ENCODE measurements around the gene ITGA5.

ITGA5 gene

DNA sequence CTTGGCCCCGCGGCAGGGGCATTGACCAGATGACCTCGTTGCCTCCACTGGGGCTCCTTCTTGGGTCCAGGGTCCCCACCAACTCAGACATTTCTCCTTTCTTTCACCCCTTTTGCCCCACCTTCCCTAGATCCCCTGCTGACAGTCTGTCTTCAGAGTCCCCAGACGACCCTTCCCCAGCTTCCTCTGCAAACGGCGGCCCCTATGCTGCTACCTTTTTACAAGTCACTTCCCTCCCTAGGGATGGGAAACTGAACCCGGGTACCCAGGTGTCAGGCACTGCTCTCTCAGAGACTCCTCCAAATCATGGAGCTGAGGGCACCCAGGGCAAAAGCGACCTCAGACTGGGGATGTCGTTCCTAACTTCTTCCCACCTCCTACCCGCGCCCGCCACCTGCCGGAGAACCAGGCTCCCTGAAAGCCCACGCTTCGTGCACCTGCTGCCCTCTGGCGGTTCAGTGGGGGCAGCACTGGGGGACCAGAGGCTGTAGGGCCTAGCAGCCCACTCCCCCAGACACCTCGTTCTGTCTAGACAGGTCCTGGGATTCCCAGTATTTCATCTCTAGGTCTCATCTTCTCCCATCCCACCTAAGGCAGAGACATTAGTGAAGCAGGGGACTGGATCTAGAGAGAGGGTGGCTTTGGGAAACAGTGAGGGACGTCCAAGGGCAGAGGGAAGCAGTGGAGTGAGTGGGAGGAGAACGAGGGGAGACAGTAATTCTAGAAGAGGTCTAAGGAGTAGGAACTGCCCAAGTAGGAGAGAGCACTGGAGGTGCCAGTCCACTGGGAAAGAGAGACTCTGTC, 39.5 kb downstream of the ITGA5 start:
- Histone ChIP-seq H3K4me3 (replicated peaks; ENCODE audit: low read depth, low read length) (no peak overlapping the region), H3K36me3 (ENCODE audit: control insufficient read depth, insufficient read depth, low read length) (no peaks in the 10 kb centered on the region; the same call in 1 of the 2 replicates), H3K27me3 (replicated peaks; ENCODE audit: control insufficient read depth, insufficient read depth, low read length) (no peaks in the 10 kb centered on the region; the same call in 1 of the 2 replicates)
- TF ChIP-seq CTCF (IDR thresholded peaks at IDR 0.05; ENCODE audit: insufficient read depth, low read length, poor library complexity, severe bottlenecking): peak; percentile 100
- peak; percentile 75 for DNase-seq (ENCODE audit: extremely low read depth, insufficient read length)

DNA sequence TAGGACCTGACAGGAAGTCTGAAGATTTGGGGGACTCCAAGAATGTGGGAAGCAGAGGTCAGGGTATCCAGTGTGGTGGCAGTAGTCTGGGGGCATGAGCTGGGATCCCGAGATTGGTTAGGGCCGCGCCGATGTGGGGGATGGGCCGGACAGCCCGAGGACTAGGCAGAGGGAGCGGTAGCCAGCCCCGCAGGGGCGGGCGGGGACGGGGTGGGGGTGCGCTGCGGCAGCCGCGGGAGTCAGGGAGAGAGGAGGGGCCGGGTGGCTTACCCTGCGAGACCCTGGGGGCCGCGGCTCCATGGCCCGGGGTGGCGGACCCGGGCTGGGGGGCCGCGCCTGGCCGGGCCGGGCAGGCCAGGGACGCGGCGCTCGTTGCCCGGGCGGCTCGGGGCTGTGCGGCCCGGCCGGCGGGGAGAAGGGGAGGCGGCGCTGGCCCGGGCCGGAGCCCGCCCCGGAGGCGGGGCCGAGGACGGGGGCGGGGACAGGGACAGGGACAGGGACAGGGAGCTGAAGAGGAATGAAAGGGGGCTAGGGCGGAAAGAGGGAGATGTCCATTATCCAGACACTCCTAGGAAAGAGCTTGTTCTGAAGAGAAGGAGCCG, 40.2 kb downstream of the ITGA5 start:
- no peak for TF ChIP-seq CTCF (IDR thresholded peaks at IDR 0.05; ENCODE audit: insufficient read depth, low read length, poor library complexity, severe bottlenecking)
- Histone ChIP-seq H3K27me3 (replicated peaks; ENCODE audit: control insufficient read depth, insufficient read depth, low read length) (no peaks in the 10 kb centered on the region; the same call in 1 of the 2 replicates), H3K36me3 (ENCODE audit: control insufficient read depth, insufficient read depth, low read length) (no peaks in the 10 kb centered on the region; the same call in 1 of the 2 replicates), H3K4me3 (replicated peaks; ENCODE audit: low read depth, low read length) (no peak overlapping the region)
- no peak for DNase-seq (ENCODE audit: extremely low read depth, insufficient read length)

DNA sequence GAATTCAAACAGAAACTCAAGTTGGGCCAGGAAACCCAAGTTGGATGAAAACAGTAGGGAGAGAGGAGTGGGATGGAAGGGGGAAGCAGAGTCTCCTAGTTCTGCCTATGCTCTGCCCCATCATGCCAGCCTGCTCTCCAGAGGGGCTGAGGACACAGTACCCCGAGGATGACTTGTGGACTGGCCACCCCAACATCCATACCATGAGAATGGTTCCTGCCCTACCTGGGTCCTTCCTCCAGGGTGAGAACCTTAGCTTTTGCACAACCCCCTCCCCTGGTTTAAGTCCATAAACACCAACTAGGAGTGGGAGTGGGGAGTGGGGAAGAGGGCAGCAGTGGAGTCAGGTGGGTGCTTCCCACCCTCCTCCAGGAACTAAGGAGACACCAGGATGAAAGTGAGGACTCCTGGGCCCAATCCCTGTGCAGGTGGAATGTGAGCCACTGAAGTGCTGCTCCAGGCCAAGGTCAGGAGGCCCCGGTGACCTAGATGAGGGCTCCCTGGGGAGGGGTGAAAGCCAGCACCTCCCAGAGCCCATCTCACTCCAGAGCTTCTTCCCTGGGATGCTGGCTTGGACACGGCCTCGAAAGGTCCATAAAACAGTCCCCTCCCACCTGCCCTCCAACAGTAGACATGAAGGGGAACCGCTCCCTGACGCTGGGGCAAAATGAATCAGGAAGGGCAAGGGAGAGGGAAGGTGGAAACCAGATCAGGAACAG, 41.1 kb downstream of the ITGA5 start:
- Histone ChIP-seq H3K27me3 (replicated peaks; ENCODE audit: control insufficient read depth, insufficient read depth, low read length) (no peaks in the 10 kb centered on the region; the same call in 1 of the 2 replicates), H3K4me3 (replicated peaks; ENCODE audit: low read depth, low read length) (no peak overlapping the region), H3K36me3 (ENCODE audit: control insufficient read depth, insufficient read depth, low read length) (no peaks in the 10 kb centered on the region; the same call in 1 of the 2 replicates)
- no peak for TF ChIP-seq CTCF (IDR thresholded peaks at IDR 0.05; ENCODE audit: insufficient read depth, low read length, poor library complexity, severe bottlenecking)
- no peak for DNase-seq (ENCODE audit: extremely low read depth, insufficient read length)

DNA sequence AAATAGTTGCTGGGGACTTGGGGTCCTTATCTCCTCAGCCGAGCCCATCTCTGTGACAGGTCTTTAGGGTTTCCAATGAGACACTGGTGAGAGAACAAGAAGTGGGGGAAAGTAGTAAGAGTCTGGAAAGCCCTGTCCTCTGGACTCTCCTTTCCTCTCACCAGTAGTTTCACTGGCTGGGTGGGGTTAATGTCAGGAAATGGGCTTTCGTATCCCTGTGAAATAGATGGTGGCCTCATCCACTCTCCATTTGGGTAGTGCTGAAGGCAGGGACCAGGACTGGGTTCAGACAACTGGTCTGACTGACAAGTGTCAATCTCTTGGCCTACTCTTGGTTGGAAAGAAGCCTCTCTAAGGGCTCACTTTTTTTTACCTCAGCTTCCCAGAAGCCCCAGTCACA, 42.1 kb downstream of the ITGA5 start:
- Histone ChIP-seq H3K4me3 (replicated peaks; ENCODE audit: low read depth, low read length) (no peak overlapping the region), H3K27me3 (replicated peaks; ENCODE audit: control insufficient read depth, insufficient read depth, low read length) (no peaks in the 10 kb centered on the region; the same call in 1 of the 2 replicates), H3K36me3 (ENCODE audit: control insufficient read depth, insufficient read depth, low read length) (no peaks in the 10 kb centered on the region; the same call in 1 of the 2 replicates)
- TF ChIP-seq CTCF (IDR thresholded peaks at IDR 0.05; ENCODE audit: insufficient read depth, low read length, poor library complexity, severe bottlenecking): no peak
- DNase-seq (ENCODE audit: extremely low read depth, insufficient read length): no peak

GRCh38 chr12:54376596-54376995, 42.5 kb downstream of the ITGA5 start:
- H3K27me3 ChIP-seq (replicated peaks; ENCODE audit: control insufficient read depth, insufficient read depth, low read length): no peaks in the 10 kb centered on the region; the same call in 1 of the 2 replicates
- DNase-seq (ENCODE audit: extremely low read depth, insufficient read length): no peak
- no peaks in the 10 kb centered on the region; the same call in 1 of the 2 replicates for H3K36me3 ChIP-seq (ENCODE audit: control insufficient read depth, insufficient read depth, low read length)
- H3K4me3 ChIP-seq (replicated peaks; ENCODE audit: low read depth, low read length): no peak overlapping the region
- TF ChIP-seq CTCF (IDR thresholded peaks at IDR 0.05; ENCODE audit: insufficient read depth, low read length, poor library complexity, severe bottlenecking): no peak

Data from GM06990 (cell line).